ENCODE data around the gene ETV3. TPM values are rescaled to one million over a fixed set of nuclear protein-coding genes. Genes with fewer than 3 reads are reported as not detected.

Gene ETV3
- total and polyA plus RNA-seq, 8 donors, result 3.8 to 30.8 (median 11.5) TPM

GRCh38 chr1:157115429-157115838, 22.8 kb downstream of the ETV3 start:
- 63 to 73% (median 67%) methylated on average over 3 of the region's 3 CpGs for WGBS, 5 donors

GRCh38 chr1:157114183-157115121, 23.7 kb downstream of the ETV3 start:
- Histone ChIP-seq H3K27me3 (peaks cover 0 to 53% (median 0%) of the 10 kb centered on the region in 3 donors), H3K4me3 (no peak overlapping the region), H3K36me3 (no peaks in the 10 kb centered on the region), H3K4me1 (no peaks in the 10 kb centered on the region), H3K27ac (no peak overlapping the region), H3K9me3 (no peaks in the 10 kb centered on the region)
- DNase-seq, result no peak
- 74 to 83% (median 79%) methylated on average over 18 of the region's 18 CpGs for WGBS, 5 donors
- intact Hi-C loops (cut with DNase I; ENCODE audit: low total_unique reads), result no loop called here
- no peak for TF ChIP-seq POLR2A (IDR thresholded peaks at IDR 0.05)
- TF ChIP-seq CTCF (IDR thresholded peaks at IDR 0.05), result no peak
- TF ChIP-seq EP300 (IDR thresholded peaks at IDR 0.05), result no peak
- TF ChIP-seq POLR2AphosphoS5 (IDR thresholded peaks at IDR 0.05), result no peak

More at GRCh38 chr1:157115429-157115838, 22.8 kb downstream of the ETV3 start:
- DNase-seq, result no peak
- Histone ChIP-seq H3K4me1 (no peaks in the 10 kb centered on the region), H3K9me3 (no peaks in the 10 kb centered on the region), H3K27ac (no peak overlapping the region), H3K4me3 (no peak overlapping the region), H3K36me3 (no peaks in the 10 kb centered on the region), H3K27me3 (peaks cover 0 to 43% (median 0%) of the 10 kb centered on the region in 3 donors)
- intact Hi-C loops (cut with DNase I; ENCODE audit: low total_unique reads), result no loop called here
- TF ChIP-seq POLR2AphosphoS5 (IDR thresholded peaks at IDR 0.05) (no peak), POLR2A (IDR thresholded peaks at IDR 0.05) (no peak), EP300 (IDR thresholded peaks at IDR 0.05) (no peak), CTCF (IDR thresholded peaks at IDR 0.05) (no peak)

GRCh38 chr1:157113631-157114030, 24.6 kb downstream of the ETV3 start:
- WGBS, 5 donors, result 67 to 80% (median 78%) methylated on average over 3 of the region's 3 CpGs
- Histone ChIP-seq H3K36me3 (no peaks in the 10 kb centered on the region), H3K9me3 (no peaks in the 10 kb centered on the region), H3K4me3 (no peak overlapping the region), H3K4me1 (no peaks in the 10 kb centered on the region), H3K27ac (no peak overlapping the region), H3K27me3 (peaks cover 0 to 61% (median 7%) of the 10 kb centered on the region in 3 donors)
- no peak for DNase-seq
- intact Hi-C loops (cut with DNase I; ENCODE audit: low total_unique reads), result no loop called here
- TF ChIP-seq POLR2AphosphoS5 (IDR thresholded peaks at IDR 0.05) (no peak), POLR2A (IDR thresholded peaks at IDR 0.05) (no peak), EP300 (IDR thresholded peaks at IDR 0.05) (no peak), CTCF (IDR thresholded peaks at IDR 0.05) (no peak)

- no peak for DNase-seq
- WGBS, 5 donors, result 44 to 74% (median 68%) methylated on average over 5 to 7 of the region's 7 CpGs
- intact Hi-C loops (cut with DNase I; ENCODE audit: low total_unique reads), result no loop called here
Observed at GRCh38 chr1:157113106-157113505, 25.1 kb downstream of the ETV3 start.

More at GRCh38 chr1:157113106-157113505, 25.1 kb downstream of the ETV3 start:
- no peaks in the 10 kb centered on the region for H3K4me1 ChIP-seq
- H3K9me3 ChIP-seq, result no peaks in the 10 kb centered on the region
- peaks cover 0 to 67% (median 12%) of the 10 kb centered on the region in 3 donors for H3K27me3 ChIP-seq
- H3K36me3 ChIP-seq, result no peaks in the 10 kb centered on the region
- H3K27ac ChIP-seq, result no peak overlapping the region
- no peak for TF ChIP-seq EP300 (IDR thresholded peaks at IDR 0.05)
- no peak for TF ChIP-seq POLR2A (IDR thresholded peaks at IDR 0.05)
- no peak for TF ChIP-seq CTCF (IDR thresholded peaks at IDR 0.05)
- TF ChIP-seq POLR2AphosphoS5 (IDR thresholded peaks at IDR 0.05), result no peak
- no peak overlapping the region for H3K4me3 ChIP-seq

Measured in stomach (tissue), 9 donors.